GM19438 (cell line): Measurements from ENCODE around the gene NPR1.
"Not testable (repeated sequence)": the region's sequence is repeated elsewhere in the genome, so short reads cannot be mapped to it uniquely, and the experiment has no call there.

Source experiments
- ATAC-seq: cut with Tn5 transposase; IDR thresholded peaks from one replicate; pipeline ENCODE4 v1.9.1; 2021; ENCODE audit warnings: low read depth; ENCODE audit not compliant: unreplicated experiment

The NPR1 gene

GRCh38 chr1:153649137-153649862 lies 29.2 kb upstream of the NPR1 start:
- no peak for ATAC-seq

GRCh38 chr1:153649863-153650235 lies 28.6 kb upstream of the NPR1 start:
- no peak for ATAC-seq

- ATAC-seq: no peak
Observed at GRCh38 chr1:153651771-153652170, 26.7 kb upstream of the NPR1 start.

DNA sequence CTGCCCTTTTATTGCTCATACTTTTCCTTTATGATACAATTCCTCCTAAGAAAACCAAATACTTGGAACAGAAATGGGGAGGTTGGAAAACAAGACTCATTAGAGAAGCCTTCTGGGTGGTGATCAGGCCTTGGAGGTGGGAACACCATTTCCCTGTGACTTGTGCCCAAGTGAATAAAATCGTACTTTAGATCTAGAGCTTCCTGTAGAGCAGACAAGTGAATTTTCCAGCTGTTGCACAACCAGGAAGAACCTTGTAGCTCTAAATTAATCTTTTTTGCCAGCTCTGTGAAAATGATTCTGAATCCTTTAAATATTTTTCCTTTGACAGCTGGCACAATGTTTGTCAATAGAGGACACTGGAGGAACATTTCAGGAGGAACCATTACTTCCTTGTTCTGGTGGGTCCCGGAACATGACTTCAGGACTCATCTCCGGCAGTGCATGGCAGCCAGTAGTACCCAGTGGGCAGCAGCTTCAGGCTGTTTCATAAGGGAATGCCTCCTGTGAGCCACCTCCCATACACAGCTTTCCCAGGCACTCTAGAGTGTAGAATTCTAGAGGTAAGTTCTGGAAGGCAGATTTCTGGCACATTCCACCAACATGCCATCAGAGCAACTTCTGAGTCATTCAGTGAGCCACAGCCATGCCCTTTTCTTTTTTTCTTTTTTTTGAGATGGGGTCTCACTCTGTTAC lies 25.5 kb upstream of the NPR1 start:
- no peak for ATAC-seq

- no peak for ATAC-seq
Observed at GRCh38 chr1:153655333-153655732, 23.2 kb upstream of the NPR1 start.

- peak; percentile 90 for ATAC-seq
Observed at GRCh38 chr1:153658400-153659174, 19.9 kb upstream of the NPR1 start, which contains the start of gene SNAPIN. TSS of gene SNAPIN (plus strand) at chr1:153658703. CDS start at chr1:153658744, 41 bp downstream.

GRCh38 chr1:153659175-153659534 lies 19.3 kb upstream of the NPR1 start:
- no peak for ATAC-seq

DNA sequence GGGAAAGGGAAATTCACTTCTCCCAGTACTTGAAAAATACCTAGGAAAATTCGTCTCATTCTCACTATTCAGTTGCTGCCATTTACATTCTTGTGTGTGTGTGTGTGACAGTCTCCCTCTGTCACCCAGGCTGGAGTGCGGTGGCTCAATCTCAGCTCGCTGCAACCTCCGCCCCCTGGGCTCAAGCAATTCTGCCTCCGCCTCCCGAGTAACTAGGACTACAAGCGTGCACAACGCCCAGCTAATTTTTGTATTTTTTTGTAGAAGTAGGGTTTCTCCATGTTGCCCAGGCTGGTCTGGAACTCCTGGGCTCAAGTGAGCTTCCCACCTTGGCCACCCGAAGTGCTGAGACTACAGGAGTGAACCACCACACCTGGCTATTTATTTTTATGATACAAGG lies 18.8 kb upstream of the NPR1 start:
- ATAC-seq: no peak

DNA sequence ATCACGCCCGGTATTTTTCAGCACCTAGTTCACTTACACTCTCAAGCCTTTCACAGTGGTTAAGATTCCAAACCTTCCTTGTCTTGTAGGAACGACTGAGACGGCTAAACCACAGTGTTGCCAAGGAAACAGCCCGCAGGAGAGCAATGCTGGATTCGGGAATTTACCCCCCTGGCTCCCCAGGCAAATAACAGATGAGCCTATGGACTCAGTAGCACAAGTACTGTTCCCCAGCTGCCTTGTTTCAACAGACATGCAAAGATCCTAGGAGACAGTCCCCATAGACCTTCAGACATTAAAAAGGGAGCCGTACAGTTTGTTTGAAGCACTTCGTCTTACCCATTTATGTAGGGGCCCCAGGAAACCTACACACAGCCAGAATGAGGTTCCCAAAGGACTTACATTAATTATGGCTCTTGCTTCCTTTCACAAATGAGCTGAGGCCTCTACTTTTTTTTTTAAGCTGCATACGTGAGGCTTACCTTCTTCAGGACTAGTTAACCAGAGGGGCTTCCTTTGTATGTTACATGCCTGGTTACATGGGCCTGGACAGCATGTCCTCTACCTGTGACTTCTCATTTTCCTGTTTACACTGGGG lies 17.3 kb upstream of the NPR1 start:
- no peak for ATAC-seq

DNA sequence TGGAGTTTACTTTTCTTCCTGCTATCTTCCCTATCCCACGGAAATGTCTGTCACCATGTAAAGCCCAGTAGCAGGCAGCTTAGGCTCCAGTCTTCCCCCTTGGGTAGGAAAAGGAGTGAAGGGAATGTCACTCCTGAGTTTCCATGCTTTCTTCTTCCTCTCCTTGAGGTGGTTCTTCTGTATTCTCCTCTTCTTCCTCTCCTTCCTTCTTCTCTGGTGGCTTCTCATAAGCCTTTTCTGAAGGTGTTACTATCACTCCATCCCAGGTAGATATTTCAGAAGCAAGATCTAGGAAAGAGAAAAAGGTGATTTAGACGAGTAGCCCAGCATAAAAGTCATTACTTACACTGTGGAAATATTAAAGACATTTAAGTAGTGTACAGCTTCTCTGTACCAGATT lies 16.2 kb upstream of the NPR1 start:
- no peak for ATAC-seq

DNA sequence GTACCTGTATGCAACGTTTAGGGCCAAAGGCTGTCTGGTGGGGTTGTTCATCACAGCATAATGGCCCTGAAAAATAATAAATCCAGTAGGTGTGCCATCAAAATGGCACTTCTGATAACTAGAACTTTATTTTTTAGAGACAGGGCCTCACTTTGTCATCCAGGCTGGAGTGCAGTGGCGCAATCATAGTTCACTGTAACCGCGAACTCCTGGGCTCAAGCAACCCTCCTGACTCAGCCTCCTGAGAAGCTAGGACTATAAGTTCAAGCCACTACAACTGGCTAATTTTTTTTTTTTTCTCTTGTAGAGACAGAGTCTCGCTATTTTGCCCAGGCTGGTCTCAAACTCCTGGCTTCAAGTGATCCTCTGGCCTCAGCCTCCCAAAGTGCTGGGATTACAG lies 15.3 kb upstream of the NPR1 start:
- no peak for ATAC-seq

GRCh38 chr1:153667439-153667838 lies 11.0 kb upstream of the NPR1 start:
- no peak for ATAC-seq

GRCh38 chr1:153668672-153669071 lies 9.8 kb upstream of the NPR1 start:
- ATAC-seq: not testable (repeated sequence)

- ATAC-seq: no peak
Observed at GRCh38 chr1:153669606-153670005, 8.9 kb upstream of the NPR1 start.

GRCh38 chr1:153670257-153670858 lies 8.1 kb upstream of the NPR1 start:
- ATAC-seq: no peak

GRCh38 chr1:153670859-153671627 lies 7.4 kb upstream of the NPR1 start, which contains the start of gene ILF2:
TSS of gene ILF2 (minus strand) at chr1:153670993. CDS start at chr1:153670922, 71 bp downstream.
- ATAC-seq: peak; percentile 87

DNA sequence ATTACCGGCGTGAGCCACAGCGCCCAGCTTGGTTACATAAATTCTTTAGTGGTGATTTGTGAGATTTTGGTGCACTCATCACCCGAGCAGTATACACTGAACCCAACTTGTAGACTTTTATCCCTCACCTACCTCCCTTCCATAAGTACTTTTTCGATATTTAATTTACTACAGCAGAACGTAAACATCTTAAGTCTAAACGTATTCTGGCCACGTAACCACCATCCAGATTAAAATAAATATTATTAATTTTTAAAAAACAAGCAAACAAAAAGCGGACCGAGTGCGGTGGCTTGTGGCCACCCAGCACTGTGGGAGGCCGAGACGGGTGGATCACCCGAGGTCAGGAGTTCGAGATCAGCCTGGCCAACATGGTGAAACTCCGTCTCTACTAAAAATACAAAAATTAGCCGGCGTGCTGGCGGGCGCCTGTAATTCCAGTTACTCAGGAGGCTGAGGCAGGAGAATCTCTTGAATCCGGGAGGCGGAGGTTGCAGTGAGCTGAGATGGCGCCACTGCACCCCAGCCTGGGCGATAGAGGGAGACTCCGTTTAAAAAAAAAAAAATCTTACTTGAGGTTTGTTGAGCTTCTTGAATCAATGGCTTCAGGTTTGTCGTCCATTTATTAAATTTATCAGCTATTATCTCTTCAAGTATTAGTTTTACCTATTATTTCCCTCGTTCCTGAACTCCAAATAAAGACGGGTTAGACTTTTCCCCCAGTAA lies 6.7 kb upstream of the NPR1 start:
- peak; percentile 20 for ATAC-seq

DNA sequence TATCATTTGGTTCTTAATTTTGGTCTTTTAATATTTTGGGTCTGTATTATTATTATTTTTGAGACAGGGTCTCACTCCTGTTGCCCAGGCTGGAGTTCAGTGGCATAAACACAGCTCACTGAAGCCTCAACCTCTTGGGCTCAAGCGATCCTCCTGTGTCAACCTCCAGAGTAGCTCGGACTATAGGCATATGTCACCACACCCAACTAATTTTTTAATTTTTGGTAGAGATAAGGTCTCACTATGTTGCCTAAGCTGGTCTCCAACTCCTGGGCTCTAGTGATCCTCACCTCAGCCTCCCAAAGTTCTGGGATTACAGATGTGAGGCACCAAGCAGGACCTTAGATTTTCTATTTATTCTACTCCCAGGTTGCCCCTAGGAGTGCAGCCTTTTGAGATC lies 5.0 kb upstream of the NPR1 start:
- no peak for ATAC-seq
